BE2C (cell line): ENCODE results near the gene MSGN1.

Source experiments
- DNase-seq: peaks from one replicate; pipeline ENCODE4 v3.0.0-alpha.2; 2020
- H3K27me3 ChIP-seq: fragments of 250-450 bp; sonication (Bioruptor Pico); 2 replicates; pipeline ENCODE4 v1.5.1; 2020; ENCODE audit warnings: mild to moderate bottlenecking
- H3K36me3 ChIP-seq: fragments of 250-450 bp; sonication (Bioruptor Pico); 2 replicates; pipeline ENCODE4 v1.5.1; 2020; ENCODE audit warnings: mild to moderate bottlenecking
- H3K4me1 ChIP-seq: fragments of 250-450 bp; sonication (Bioruptor Pico); 2 replicates; pipeline ENCODE4 v1.5.1; 2020
- H3K4me3 ChIP-seq: 2 replicates; pipeline ENCODE4 v1.5.1; 2011; ENCODE audit warnings: low read depth, low read length
- H3K9me3 ChIP-seq: fragments of 250-450 bp; sonication (Bioruptor Pico); 2 replicates; pipeline ENCODE4 v1.5.1; 2020
- CTCF ChIP-seq: IDR thresholded peaks from 2 replicates; pipeline ENCODE4 v1.5.1; 2012; ENCODE audit warnings: mild to moderate bottlenecking, low read depth, low read length

MSGN1 gene

GRCh38 chr2:17800693-17801458 lies 15.4 kb upstream of the MSGN1 start:
- Histone ChIP-seq H3K4me3 (no peak overlapping the region), H3K27me3 (no peaks in the 10 kb centered on the region), H3K9me3 (no peaks in the 10 kb centered on the region), H3K4me1 (peaks cover 19% of the 10 kb centered on the region), H3K36me3 (no peaks in the 10 kb centered on the region)
- DNase-seq, result no peak
- TF ChIP-seq CTCF, result no peak

GRCh38 chr2:17803497-17803896 lies 12.8 kb upstream of the MSGN1 start:
- Histone ChIP-seq H3K27me3 (no peaks in the 10 kb centered on the region), H3K4me3 (no peak overlapping the region), H3K4me1 (peaks cover 19% of the 10 kb centered on the region), H3K36me3 (no peaks in the 10 kb centered on the region), H3K9me3 (no peaks in the 10 kb centered on the region)
- no peak for TF ChIP-seq CTCF
- no peak for DNase-seq

- Histone ChIP-seq H3K4me3 (no peak overlapping the region), H3K9me3 (no peaks in the 10 kb centered on the region), H3K36me3 (no peaks in the 10 kb centered on the region), H3K27me3 (no peaks in the 10 kb centered on the region), H3K4me1 (peaks cover 19% of the 10 kb centered on the region)
- no peak for TF ChIP-seq CTCF
- no peak for DNase-seq
These were observed 11.9 kb upstream of the MSGN1 start for GRCh38 chr2:17804358-17804757.

GRCh38 chr2:17805166-17805565 lies 11.1 kb upstream of the MSGN1 start:
- H3K27me3 ChIP-seq, result no peaks in the 10 kb centered on the region
- no peak for TF ChIP-seq CTCF
- H3K4me3 ChIP-seq, result no peak overlapping the region
- no peaks in the 10 kb centered on the region for H3K9me3 ChIP-seq
- DNase-seq, result no peak
- H3K36me3 ChIP-seq, result no peaks in the 10 kb centered on the region
- peaks cover 13% of the 10 kb centered on the region for H3K4me1 ChIP-seq

- no peak for DNase-seq
- no peak for TF ChIP-seq CTCF
- H3K4me3 ChIP-seq, result no peak overlapping the region
These were observed 10.4 kb upstream of the MSGN1 start for GRCh38 chr2:17805717-17806363.

More at GRCh38 chr2:17805717-17806363, 10.4 kb upstream of the MSGN1 start:
- no peaks in the 10 kb centered on the region for H3K36me3 ChIP-seq
- no peaks in the 10 kb centered on the region for H3K27me3 ChIP-seq
- H3K9me3 ChIP-seq, result no peaks in the 10 kb centered on the region
- peaks cover 6% of the 10 kb centered on the region for H3K4me1 ChIP-seq
